ENCODE data around the gene HCAR3.

The HCAR3 gene

DNA sequence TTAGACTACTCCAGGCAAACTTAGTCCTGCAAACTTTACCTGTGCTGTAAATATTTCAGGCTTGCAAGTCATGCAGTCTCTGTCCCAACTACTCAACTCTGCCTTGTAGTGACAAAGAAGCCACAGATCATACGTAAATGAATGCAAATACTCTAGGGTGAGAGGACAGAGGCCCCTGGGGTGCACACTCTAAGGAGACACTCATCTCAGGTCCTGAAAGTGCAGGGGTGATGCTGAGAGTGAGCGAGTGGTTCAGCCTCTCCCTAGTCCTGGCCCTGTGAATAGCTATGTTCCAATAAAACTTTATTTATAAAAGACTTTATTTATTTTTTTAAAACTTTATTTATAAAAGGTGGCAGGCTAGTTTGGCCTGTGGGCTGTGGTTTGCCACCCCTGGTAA, 48.3 kb downstream of the HCAR3 start:
- TF ChIP-seq ZFX (IDR thresholded peaks at IDR 0.05; ENCODE audit: borderline replicate concordance), result no peak
- TF ChIP-seq, protein P1, sequence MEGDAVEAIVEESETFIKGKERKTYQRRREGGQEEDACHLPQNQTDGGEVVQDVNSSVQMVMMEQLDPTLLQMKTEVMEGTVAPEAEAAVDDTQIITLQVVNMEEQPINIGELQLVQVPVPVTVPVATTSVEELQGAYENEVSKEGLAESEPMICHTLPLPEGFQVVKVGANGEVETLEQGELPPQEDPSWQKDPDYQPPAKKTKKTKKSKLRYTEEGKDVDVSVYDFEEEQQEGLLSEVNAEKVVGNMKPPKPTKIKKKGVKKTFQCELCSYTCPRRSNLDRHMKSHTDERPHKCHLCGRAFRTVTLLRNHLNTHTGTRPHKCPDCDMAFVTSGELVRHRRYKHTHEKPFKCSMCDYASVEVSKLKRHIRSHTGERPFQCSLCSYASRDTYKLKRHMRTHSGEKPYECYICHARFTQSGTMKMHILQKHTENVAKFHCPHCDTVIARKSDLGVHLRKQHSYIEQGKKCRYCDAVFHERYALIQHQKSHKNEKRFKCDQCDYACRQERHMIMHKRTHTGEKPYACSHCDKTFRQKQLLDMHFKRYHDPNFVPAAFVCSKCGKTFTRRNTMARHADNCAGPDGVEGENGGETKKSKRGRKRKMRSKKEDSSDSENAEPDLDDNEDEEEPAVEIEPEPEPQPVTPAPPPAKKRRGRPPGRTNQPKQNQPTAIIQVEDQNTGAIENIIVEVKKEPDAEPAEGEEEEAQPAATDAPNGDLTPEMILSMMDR (IDR thresholded peaks at IDR 0.05), result no peak
- no peak overlapping the region for H3K27ac ChIP-seq

DNA sequence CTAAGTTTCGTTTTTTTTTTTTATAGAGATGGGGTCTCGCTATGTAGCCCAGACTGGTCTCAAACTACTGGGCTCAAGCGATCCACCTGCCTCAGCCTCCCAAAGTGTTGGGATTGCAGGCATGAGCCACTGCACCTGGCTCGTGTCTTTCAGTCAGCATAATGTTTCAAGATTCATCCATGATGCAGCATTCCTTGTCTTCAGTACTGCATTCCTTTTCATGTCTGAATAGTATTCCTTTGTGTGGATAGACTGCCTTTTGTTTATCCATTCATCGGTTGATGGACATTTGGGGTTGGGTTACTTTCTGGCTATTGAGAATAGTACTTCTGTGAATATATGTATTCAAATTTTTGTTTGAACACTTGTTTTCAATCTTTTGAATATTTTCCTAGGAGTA, 50.9 kb downstream of the HCAR3 start:
- H3K27ac ChIP-seq, result no peak overlapping the region
- TF ChIP-seq, protein P1 (IDR thresholded peaks at IDR 0.05), result no peak
- TF ChIP-seq ZFX (IDR thresholded peaks at IDR 0.05; ENCODE audit: borderline replicate concordance), result no peak

DNA sequence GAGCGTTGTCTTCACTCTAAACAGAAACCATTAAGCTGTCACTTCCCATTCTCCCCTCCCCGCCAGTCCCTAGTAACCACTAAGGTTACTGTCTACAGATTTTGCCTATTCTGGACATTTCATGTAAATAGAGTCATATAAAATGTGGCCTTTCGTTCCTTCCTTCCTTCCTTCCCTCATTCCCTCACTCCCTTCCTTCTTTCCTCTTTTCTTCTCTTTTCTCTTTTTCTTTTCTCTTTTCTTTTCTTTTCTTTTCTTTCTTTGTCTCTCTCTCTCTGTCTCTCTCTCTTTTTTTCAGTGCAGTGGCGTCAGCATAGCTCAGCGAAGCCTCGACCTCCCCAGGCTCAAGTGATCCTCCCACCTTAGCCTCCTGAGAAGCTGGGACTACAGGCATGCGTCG, 51.3 kb downstream of the HCAR3 start:
- TF ChIP-seq, protein P1 (IDR thresholded peaks at IDR 0.05), result no peak
- TF ChIP-seq ZFX (IDR thresholded peaks at IDR 0.05; ENCODE audit: borderline replicate concordance), result no peak
- no peak overlapping the region for H3K27ac ChIP-seq
